ENCODE results near the gene GCHFR. TPM values are rescaled to one million over a fixed set of nuclear protein-coding genes. Genes with fewer than 3 reads are reported as not detected.

GCHFR gene
- total RNA-seq, 1 experiment from 2014 or later = 1.4 TPM

DNA sequence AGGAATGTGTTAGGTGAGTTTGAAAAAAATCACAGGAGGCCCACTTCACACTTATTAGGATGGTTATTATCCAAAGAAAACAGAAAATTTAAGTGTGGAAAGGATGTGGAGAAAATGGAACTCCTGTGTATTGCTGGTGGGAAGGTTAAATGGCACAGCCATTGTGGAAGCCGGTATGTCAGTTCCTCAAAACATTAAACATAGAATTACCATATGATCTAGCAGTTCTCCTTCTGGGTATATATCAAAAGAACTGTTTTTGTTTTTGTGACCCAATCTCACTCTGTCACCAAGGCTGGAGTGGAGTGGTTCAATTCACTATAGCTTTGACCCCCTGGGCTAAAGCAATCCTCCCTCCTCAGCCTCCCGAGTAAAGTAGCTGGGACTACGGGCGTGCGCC lies 32.6 kb downstream of the GCHFR start:
- Histone ChIP-seq H3K27ac (no peak overlapping the region), H3K27me3 (replicated peaks) (no peaks in the 10 kb centered on the region), H3K4me1 (replicated peaks) (peaks cover 12% of the 10 kb centered on the region), H3K4me3 (no peak overlapping the region), H3K9me3 (replicated peaks) (no peaks in the 10 kb centered on the region), H3K36me3 (peaks cover 10% of the 10 kb centered on the region; the same call in 1 of the 2 replicates)
- DNase-seq (ENCODE audit: low read depth in 1 of 2, low spot score in 2 of 2) = no peak

DNA sequence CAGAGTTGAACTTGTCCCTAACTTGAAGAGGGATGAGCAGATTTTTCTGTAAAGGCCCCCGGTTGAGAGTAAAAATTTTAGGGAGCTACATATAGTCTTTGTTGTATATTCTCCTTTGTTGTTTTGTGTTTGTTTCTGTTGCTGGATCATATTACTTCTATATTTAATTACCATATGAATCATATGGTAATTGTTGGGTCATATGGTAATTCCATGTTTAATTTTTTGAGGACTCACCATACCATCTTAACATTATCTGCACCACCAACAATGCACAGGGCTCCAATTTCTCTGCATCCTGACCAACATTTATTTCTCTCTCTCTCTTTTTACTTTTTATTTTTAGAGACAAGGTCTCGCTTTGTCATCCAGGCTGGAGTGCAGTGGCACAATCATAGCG lies 35.7 kb downstream of the GCHFR start:
- H3K27ac ChIP-seq = no peak overlapping the region
- H3K4me1 ChIP-seq (replicated peaks) = no peaks in the 10 kb centered on the region
- no peak for DNase-seq (ENCODE audit: low read depth in 1 of 2, low spot score in 2 of 2)
- no peaks in the 10 kb centered on the region for H3K9me3 ChIP-seq (replicated peaks)
- no peak overlapping the region for H3K4me3 ChIP-seq
- peaks cover 5% of the 10 kb centered on the region; the same call in 1 of the 2 replicates for H3K36me3 ChIP-seq
- no peaks in the 10 kb centered on the region for H3K27me3 ChIP-seq (replicated peaks)

DNA sequence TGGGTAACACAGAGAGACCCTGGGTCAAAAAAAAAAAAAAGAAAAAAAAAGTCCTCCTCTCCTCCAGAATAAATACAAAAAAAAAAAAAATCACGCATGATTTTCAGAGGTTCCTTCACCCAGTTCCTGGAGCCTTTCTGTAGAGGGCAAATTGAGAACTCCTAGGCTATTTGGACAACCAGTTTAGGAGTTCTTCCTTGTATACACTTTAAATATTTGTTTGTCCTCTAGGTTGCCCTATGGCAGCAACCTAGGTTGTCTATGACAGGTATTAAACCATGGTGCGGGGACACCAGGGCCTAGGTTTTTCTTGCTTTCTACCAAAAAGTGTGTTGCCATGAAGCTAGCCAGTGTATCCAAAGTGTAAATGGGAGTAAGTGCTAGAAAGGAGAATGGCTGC lies 39.2 kb downstream of the GCHFR start:
- no peak for DNase-seq (ENCODE audit: low read depth in 1 of 2, low spot score in 2 of 2)
- Histone ChIP-seq H3K36me3 (peaks cover 9% of the 10 kb centered on the region), H3K9me3 (replicated peaks) (no peaks in the 10 kb centered on the region), H3K4me3 (no peak overlapping the region), H3K27ac (no peak overlapping the region), H3K27me3 (replicated peaks) (no peaks in the 10 kb centered on the region), H3K4me1 (replicated peaks) (peaks cover 8% of the 10 kb centered on the region)

DNA sequence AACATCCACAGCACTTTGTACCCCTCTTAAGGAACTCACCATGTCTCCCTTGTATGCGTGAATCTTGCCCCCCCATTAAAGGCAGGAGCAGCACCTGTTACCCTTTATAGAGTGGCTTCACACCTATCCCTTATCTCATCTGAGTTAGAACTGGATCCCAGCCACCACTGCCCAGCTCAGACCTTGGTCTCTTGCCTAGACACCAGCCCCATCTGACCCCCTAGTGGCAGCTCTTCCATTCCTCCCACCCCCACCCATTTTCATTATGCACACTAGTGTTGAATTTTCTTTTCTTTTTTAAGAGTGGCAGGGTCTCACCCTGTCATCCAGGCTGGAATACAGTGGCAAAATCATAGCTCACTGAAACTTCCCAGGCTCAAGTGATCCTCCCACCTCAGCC lies 39.8 kb downstream of the GCHFR start:
- no peak for DNase-seq (ENCODE audit: low read depth in 1 of 2, low spot score in 2 of 2)
- no peak overlapping the region for H3K27ac ChIP-seq
- peaks cover 9% of the 10 kb centered on the region for H3K36me3 ChIP-seq
- no peaks in the 10 kb centered on the region for H3K27me3 ChIP-seq (replicated peaks)
- no peaks in the 10 kb centered on the region for H3K9me3 ChIP-seq (replicated peaks)
- peaks cover 13% of the 10 kb centered on the region for H3K4me1 ChIP-seq (replicated peaks)
- H3K4me3 ChIP-seq = no peak overlapping the region

DNA sequence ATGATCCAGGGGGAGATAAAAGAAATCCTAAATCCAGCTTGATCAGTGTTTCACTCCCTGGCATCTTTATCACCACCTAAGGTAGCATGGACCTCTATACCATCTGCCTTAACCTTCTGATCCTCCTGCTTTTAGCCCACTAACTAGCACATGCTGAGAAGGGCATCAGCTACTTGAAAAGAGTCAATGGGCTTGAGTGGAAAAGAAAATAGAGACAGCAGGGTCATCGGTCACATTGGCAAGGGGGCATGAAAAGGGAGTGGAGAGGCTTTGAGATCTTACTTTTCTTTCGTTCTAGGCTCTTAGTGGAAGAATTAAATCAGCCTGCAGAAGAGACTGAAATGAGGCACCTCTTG lies 42.8 kb downstream of the GCHFR start:
- no peaks in the 10 kb centered on the region for H3K9me3 ChIP-seq (replicated peaks)
- H3K27ac ChIP-seq = peak overlapping the region; percentile 76; the same call in 1 of the 2 replicates
- no peak for DNase-seq (ENCODE audit: low read depth in 1 of 2, low spot score in 2 of 2)
- H3K36me3 ChIP-seq = peaks cover 7% of the 10 kb centered on the region
- no peaks in the 10 kb centered on the region for H3K27me3 ChIP-seq (replicated peaks)
- peaks cover 13% of the 10 kb centered on the region for H3K4me1 ChIP-seq (replicated peaks)
- H3K4me3 ChIP-seq = peak overlapping the region; percentile 77

DNA sequence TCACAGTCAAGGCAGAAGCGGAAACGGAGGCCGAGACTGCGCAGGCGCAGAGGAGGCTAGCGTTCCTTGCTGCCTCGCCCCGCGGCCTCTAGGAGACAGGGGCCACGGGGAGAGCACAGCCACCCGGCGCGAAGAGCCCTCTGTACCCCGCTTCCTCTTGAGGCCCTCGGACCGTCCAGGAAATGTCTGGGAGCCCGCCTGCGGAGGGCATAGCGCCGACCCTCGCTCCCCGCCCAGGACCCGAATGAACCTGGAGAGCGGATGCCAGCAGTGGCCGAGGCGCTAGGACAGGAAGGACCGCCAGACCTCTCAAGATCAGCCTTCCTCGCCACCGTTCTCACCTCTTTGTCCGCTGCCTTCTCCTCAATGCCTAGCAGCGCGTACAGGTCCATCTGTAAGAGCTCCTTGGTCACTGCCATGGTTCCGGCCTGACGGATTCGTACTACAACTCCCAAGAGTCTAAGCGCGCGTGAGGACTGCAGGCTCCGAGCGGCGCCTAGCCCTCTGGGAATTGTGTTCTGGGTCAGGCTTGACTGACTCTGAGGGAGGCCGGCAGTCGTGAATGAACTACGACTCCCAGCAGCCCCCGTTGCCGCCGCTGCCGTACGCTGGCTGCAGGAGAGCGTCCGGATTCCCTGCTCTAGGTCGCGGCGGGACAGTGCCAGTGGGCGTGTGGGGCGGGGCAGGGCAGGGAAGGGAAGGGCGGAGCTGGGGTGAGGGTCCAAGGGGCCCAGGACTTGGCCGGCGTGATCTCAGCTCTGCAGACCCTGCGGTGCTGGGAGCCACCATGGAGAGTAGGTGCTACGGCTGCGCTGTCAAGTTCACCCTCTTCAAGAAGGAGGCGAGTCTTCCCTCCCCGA lies 43.4 kb downstream of the GCHFR start, which contains the start of the genes DNAJC17 and ZFYVE19:
Gene DNAJC17, minus strand, starts transcription at position 446 of the 860 bp plus-strand sequence. Its CDS starts 27 bp downstream, at position 419.
Gene ZFYVE19, plus strand, starts transcription at position 62 of the 860 bp plus-strand sequence. Its CDS starts 501 bp downstream, at position 563.
- Histone ChIP-seq H3K36me3 (peaks cover 10% of the 10 kb centered on the region), H3K27me3 (replicated peaks) (no peaks in the 10 kb centered on the region), H3K4me1 (replicated peaks) (peaks cover 13% of the 10 kb centered on the region), H3K27ac (peak within 1 kb of the TSS; percentile 76), H3K9me3 (replicated peaks) (no peaks in the 10 kb centered on the region), H3K4me3 (peak within 1 kb of the TSS; percentile 77)
- peak; percentile 92 to 97 for DNase-seq (ENCODE audit: low read depth in 1 of 2, low spot score in 2 of 2)

DNA sequence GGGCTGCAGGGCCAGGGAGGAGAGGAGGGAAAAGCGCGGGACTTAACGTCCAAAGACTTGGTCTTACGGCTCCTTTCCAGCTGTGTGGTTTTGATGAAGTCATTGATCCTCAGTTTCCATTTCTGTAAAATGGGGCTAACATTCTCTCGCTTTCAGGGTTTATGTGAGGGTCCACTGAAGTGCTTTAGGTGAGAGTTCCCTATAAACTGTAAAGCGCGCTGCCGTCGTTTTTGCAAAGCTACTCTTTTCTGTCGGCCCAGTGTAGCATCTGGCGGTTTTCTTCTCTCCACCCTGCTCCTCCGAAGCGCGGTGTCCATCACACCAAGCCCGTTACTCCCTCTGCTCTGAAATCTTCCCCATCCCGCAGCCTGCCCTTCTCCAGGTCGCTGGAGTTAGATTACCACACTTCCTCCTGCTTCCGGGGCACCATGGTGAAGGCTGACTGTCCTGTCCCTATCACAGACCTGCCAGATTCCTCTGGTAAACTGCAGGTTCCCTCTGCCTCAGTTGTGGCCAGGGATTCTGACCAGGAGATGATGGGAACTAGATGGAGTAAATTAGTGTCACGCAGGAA lies 44.1 kb downstream of the GCHFR start:
- peaks cover 11% of the 10 kb centered on the region for H3K36me3 ChIP-seq
- no peak overlapping the region for H3K27ac ChIP-seq
- no peaks in the 10 kb centered on the region for H3K27me3 ChIP-seq (replicated peaks)
- H3K4me3 ChIP-seq = peak overlapping the region; percentile 77
- no peaks in the 10 kb centered on the region for H3K9me3 ChIP-seq (replicated peaks)
- peaks cover 13% of the 10 kb centered on the region for H3K4me1 ChIP-seq (replicated peaks)
- no peak for DNase-seq (ENCODE audit: low read depth in 1 of 2, low spot score in 2 of 2)

DNA sequence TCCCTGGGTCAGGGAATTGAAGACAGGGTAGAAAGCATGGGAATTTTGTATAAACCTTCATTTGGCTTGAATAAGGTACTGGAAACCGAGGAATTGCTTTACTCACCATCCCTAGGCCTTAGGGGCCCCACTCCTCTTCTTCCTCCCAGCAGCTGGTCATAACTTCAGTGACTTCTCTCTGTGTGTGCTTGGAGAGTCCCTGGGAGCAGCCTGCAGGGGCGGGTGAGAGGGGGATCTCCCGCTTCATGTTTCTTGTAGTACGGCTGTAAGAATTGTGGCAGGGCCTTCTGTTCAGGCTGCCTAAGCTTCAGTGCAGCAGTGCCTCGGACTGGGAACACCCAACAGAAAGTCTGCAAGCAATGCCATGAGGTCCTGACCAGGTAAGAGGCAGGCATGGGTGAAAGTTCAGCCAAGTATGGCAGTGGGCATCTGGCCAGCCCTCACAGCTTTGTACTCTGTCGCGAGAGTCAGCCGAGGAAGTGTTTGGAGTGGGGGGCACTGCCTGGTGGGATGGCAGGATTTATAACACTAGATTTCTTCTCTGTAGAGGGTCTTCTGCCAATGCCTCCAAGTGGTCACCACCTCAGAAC lies 45.1 kb downstream of the GCHFR start:
- Histone ChIP-seq H3K4me3 (no peak overlapping the region), H3K36me3 (peaks cover 21% of the 10 kb centered on the region), H3K27me3 (replicated peaks) (no peaks in the 10 kb centered on the region)

DNA sequence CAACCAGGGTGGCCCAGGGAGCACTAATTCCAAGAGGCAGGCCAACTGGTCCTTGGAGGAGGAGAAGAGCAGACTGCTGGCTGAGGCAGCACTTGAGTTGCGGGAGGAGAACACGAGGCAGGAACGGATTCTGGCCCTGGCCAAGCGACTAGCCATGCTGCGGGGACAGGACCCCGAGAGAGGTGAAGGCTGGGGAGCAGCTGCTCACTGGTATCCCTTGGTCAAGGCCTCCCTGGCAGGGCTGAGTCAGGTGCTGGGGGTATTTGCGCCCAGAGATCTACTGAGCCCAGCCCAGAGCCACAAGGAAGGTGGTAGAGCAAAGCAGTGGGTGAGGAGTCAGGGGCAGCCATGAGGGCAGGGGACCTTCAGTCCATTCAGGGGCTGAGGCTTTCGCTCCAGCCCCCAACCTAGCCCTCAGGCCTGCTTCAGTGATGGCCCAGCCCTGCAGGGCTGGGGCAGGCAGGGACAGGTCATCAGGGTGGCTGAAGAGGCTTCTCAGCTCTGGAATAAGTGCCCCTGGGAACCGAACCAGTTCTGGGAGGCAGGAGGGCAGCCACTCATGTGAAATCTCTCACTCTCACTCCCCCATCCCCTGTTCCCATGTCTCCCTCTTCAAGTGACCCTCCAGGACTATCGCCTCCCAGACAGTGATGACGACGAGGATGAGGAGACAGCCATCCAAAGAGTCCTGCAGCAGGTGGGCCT lies 49.0 kb downstream of the GCHFR start:
- Histone ChIP-seq H3K27me3 (replicated peaks) (no peaks in the 10 kb centered on the region), H3K4me1 (replicated peaks) (peaks cover 8% of the 10 kb centered on the region)
- no peak for DNase-seq (ENCODE audit: low read depth in 1 of 2, low spot score in 2 of 2)

More for the DNA sequence above, 45.1 kb downstream of the GCHFR start:
- Histone ChIP-seq H3K9me3 (replicated peaks) (no peaks in the 10 kb centered on the region), H3K4me1 (replicated peaks) (peaks cover 13% of the 10 kb centered on the region), H3K27ac (no peak overlapping the region)
- no peak for DNase-seq (ENCODE audit: low read depth in 1 of 2, low spot score in 2 of 2)

DNA sequence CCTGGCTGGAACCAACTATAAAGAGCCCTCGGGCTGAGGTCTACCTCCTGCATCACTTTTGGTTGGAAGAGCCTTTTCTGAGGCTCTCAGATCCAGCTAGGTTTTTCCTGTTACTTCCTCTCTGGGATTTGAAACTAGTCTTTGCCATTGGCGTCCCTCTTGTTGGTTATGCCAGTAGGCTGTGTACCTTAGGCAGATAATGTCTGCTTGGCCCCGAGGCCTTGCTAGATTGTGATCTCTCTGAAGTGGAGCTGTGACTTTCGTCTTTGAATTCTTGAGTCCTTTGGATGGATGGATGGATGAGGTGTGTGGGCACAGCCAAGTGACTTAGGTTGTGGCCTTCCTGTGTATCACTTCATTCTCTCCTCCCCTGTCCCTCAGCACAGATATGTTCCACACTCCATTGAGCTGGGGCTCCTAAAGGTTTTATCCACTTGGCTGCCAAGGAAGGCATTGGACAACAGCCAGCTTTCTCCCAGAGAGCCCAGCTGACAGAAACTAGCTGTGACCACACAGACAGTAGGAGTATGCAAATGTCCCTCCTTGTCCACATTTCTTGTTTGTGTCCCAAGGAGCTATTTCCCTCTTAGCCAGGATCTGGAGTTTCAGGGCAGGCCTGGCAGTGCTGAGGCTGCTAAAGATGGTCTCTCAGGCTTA lies 51.3 kb downstream of the GCHFR start:
- H3K36me3 ChIP-seq = peaks cover 29% of the 10 kb centered on the region
- H3K4me3 ChIP-seq = no peak overlapping the region
- no peak overlapping the region for H3K27ac ChIP-seq
- DNase-seq (ENCODE audit: low read depth in 1 of 2, low spot score in 2 of 2) = no peak
- no peaks in the 10 kb centered on the region for H3K9me3 ChIP-seq (replicated peaks)
- no peaks in the 10 kb centered on the region for H3K4me1 ChIP-seq (replicated peaks)
- no peaks in the 10 kb centered on the region for H3K27me3 ChIP-seq (replicated peaks)

More for the DNA sequence above, 49.0 kb downstream of the GCHFR start:
- Histone ChIP-seq H3K27ac (no peak overlapping the region), H3K4me3 (no peak overlapping the region), H3K9me3 (replicated peaks) (no peaks in the 10 kb centered on the region), H3K36me3 (peaks cover 29% of the 10 kb centered on the region)

Data from SJSA1 (cell line).